ENCODE data around the gene GSTA4. TPM values are rescaled to one million over a fixed set of nuclear protein-coding genes. Genes with fewer than 3 reads are reported as not detected.

GSTA4 gene
- total and polyA plus RNA-seq, 2 experiments from 2014 or later, result 19.3 to 29.9 TPM

DNA sequence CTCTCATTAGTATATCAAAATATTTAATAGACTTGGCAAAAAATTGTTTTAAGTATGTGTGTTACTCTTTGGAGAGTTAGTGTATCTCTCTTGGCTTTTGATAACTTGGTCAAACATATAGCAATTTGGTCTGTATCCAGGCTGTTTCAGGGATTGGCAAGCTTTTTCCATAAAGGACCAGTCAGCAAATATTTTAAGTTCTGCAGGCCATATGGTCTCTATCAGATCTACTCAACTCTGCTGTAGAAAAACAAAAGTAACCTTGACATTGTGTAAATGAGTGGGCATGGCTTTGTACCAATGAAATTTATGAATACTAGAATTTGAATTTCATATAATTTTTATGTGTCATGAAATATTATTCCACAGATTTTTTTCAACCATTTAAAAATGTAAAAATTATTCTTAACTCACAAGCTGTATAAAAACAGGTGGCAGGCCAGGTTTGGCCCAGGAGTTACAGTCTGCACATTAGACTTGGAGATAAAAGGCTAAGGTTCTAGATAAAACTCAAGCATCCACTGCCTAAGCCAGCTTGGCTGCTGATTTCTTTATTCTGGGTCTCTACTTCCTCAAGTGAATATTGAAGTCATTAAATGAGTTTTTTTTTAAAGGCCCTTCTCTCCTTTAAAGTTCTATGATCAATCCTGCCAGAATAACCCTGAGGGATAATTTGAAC is 13.7 kb downstream of the GSTA4 start:
- Histone ChIP-seq H4K20me1 (replicated peaks; ENCODE audit: insufficient read depth) (no peaks in the 10 kb centered on the region), H3K36me3 (ENCODE audit: insufficient read depth) (peaks cover 10% of the 10 kb centered on the region), H3K4me1 (ENCODE audit: insufficient read depth) (no peaks in the 10 kb centered on the region), H3K27ac (ENCODE audit: low read depth) (no peak overlapping the region), H3K9me2 (ENCODE audit: insufficient read depth) (no peaks in the 10 kb centered on the region), H3K4me2 (no peak overlapping the region), H3F3A (replicated peaks; ENCODE audit: low read depth) (no peaks in the 10 kb centered on the region), H3K79me2 (replicated peaks; ENCODE audit: insufficient read depth) (no peaks in the 10 kb centered on the region), H3K4me3 (no peak overlapping the region), H3K27me3 (ENCODE audit: insufficient read depth) (no peaks in the 10 kb centered on the region), H2AFZ (no peak overlapping the region)
- no peak for ATAC-seq
- Mint-ChIP-seq H3K4me3 (no peak overlapping the region), H3K27me3 (ENCODE audit: insufficient read depth, low read depth, poor library complexity) (no peaks in the 10 kb centered on the region), H3K36me3 (ENCODE audit: low read depth) (peaks cover 16% of the 10 kb centered on the region; the same call in 2 of the 3 replicates), H3K27ac (no peak overlapping the region), H3K9me3 (no peaks in the 10 kb centered on the region), H3K4me1 (peaks cover 8% of the 10 kb centered on the region)
- TF ChIP-seq ZNF331 (CRISPR knock-in tag; IDR thresholded peaks at IDR 0.05; ENCODE audit: low read depth) (no peak), EZH2phosphoT487 (IDR thresholded peaks at IDR 0.05; ENCODE audit: unreplicated experiment) (no peak), STAT1 (IDR thresholded peaks at IDR 0.05; ENCODE audit: unreplicated experiment) (no peak), ZNF114 (CRISPR knock-in tag; IDR thresholded peaks at IDR 0.05) (no peak), CREB1 (CRISPR knock-in tag; IDR thresholded peaks at IDR 0.05; ENCODE audit: low read depth) (no peak), ZNF462 (CRISPR knock-in tag; IDR thresholded peaks at IDR 0.05) (no peak), NANOG (IDR thresholded peaks at IDR 0.05; ENCODE audit: borderline replicate concordance) (no peak)
- TF ChIP-seq, protein P1, sequence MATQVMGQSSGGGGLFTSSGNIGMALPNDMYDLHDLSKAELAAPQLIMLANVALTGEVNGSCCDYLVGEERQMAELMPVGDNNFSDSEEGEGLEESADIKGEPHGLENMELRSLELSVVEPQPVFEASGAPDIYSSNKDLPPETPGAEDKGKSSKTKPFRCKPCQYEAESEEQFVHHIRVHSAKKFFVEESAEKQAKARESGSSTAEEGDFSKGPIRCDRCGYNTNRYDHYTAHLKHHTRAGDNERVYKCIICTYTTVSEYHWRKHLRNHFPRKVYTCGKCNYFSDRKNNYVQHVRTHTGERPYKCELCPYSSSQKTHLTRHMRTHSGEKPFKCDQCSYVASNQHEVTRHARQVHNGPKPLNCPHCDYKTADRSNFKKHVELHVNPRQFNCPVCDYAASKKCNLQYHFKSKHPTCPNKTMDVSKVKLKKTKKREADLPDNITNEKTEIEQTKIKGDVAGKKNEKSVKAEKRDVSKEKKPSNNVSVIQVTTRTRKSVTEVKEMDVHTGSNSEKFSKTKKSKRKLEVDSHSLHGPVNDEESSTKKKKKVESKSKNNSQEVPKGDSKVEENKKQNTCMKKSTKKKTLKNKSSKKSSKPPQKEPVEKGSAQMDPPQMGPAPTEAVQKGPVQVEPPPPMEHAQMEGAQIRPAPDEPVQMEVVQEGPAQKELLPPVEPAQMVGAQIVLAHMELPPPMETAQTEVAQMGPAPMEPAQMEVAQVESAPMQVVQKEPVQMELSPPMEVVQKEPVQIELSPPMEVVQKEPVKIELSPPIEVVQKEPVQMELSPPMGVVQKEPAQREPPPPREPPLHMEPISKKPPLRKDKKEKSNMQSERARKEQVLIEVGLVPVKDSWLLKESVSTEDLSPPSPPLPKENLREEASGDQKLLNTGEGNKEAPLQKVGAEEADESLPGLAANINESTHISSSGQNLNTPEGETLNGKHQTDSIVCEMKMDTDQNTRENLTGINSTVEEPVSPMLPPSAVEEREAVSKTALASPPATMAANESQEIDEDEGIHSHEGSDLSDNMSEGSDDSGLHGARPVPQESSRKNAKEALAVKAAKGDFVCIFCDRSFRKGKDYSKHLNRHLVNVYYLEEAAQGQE (IDR thresholded peaks at IDR 0.05; ENCODE audit: unreplicated experiment), result no peak
- TF ChIP-seq, protein P2, sequence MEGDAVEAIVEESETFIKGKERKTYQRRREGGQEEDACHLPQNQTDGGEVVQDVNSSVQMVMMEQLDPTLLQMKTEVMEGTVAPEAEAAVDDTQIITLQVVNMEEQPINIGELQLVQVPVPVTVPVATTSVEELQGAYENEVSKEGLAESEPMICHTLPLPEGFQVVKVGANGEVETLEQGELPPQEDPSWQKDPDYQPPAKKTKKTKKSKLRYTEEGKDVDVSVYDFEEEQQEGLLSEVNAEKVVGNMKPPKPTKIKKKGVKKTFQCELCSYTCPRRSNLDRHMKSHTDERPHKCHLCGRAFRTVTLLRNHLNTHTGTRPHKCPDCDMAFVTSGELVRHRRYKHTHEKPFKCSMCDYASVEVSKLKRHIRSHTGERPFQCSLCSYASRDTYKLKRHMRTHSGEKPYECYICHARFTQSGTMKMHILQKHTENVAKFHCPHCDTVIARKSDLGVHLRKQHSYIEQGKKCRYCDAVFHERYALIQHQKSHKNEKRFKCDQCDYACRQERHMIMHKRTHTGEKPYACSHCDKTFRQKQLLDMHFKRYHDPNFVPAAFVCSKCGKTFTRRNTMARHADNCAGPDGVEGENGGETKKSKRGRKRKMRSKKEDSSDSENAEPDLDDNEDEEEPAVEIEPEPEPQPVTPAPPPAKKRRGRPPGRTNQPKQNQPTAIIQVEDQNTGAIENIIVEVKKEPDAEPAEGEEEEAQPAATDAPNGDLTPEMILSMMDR (conservative IDR thresholded peaks at IDR 0.05; ENCODE audit: low read depth in 2 of 2), result no peak
- DNase-seq (ENCODE audit: low spot score), result no peak
